H1 (cell line): ENCODE results near the gene TOP2A. TPM values are rescaled to one million over a fixed set of nuclear protein-coding genes. Genes with fewer than 3 reads are reported as not detected.
A peak's percentile ranks its signal among the peaks of the same experiment; 100 is the strongest.

Experiments
- CTCF ChIA-PET: fragments of 300-600 bp; sonication (Branson Sonifier 250); formaldehyde crosslinking; loops from one replicate; lab custom pipeline; 2021; ENCODE audit not compliant: partially characterized antibody; lab: Charles Lee
- POLR2A ChIA-PET: fragments of 300-600 bp; sonication (Branson Sonifier 250); formaldehyde crosslinking; loops from one replicate; lab custom pipeline; 2021; ENCODE audit warnings: inconsistent platforms; ENCODE audit not compliant: partially characterized antibody; lab: Charles Lee
- DNase-seq, 2 experiments: peaks; one replicate each; pipeline versions ENCODE4 v3.0.0 to v3.0.0-alpha.2; 2010 to 2022; ENCODE audit warnings: low spot score in 2 of 2, low read depth in 1 of 2, mixed read lengths in 1 of 2
- FAIRE-seq: peaks from 2 replicates; lab custom pipeline; 2011; peaks lifted over from hg19 to GRCh38; lab: Jason Lieb, UNC
- H2AFZ ChIP-seq: 2 replicates; pipeline ENCODE4 v1.8.1; 2012; ENCODE audit warnings: low read length, inconsistent platforms
- H2AK5ac ChIP-seq: 2 replicates; pipeline ENCODE4 v1.6.1; 2013; ENCODE audit warnings: low read depth, low read length
- H2BK120ac ChIP-seq: replicated peaks from 2 replicates; pipeline ENCODE3; 2013; ENCODE audit warnings: low read depth, low read length, inconsistent platforms
- H2BK12ac ChIP-seq: 2 replicates; pipeline ENCODE4 v1.6.1; 2013; ENCODE audit warnings: low read depth, low read length
- H2BK15ac ChIP-seq: 2 replicates; pipeline ENCODE4 v1.6.1; 2013; ENCODE audit warnings: low read length
- H2BK20ac ChIP-seq: 2 replicates; pipeline ENCODE4 v1.6.1; 2013; ENCODE audit warnings: low read length
- H2BK5ac ChIP-seq: 2 replicates; pipeline ENCODE4 v1.6.1; 2013; ENCODE audit warnings: low read depth, low read length
- H3K14ac ChIP-seq: 2 replicates; pipeline ENCODE4 v1.6.1; 2013; ENCODE audit warnings: inconsistent platforms; ENCODE audit not compliant: insufficient read length
- H3K18ac ChIP-seq: 2 replicates; pipeline ENCODE4 v1.6.1; 2013; ENCODE audit warnings: low read length; ENCODE audit errors: extremely low read depth
- H3K23ac ChIP-seq: 2 replicates; pipeline ENCODE4 v1.6.1; 2013; ENCODE audit warnings: inconsistent platforms; ENCODE audit not compliant: insufficient read length
- H3K23me2 ChIP-seq: 2 replicates; pipeline ENCODE4 v1.6.1; 2013; ENCODE audit warnings: low read depth, low read length
- H3K27ac ChIP-seq: 2 replicates; pipeline ENCODE4 v1.6.1; 2011; ENCODE audit warnings: low read depth, low read length, inconsistent platforms
- H3K27me3 ChIP-seq, 4 experiments: replicated peaks in 1 of 4; 1 replicate in 1 of 4; 2 replicates in 3 of 4; pipeline versions ENCODE4 v1.6.1 to v1.8.1; 2011 to 2013; ENCODE audit warnings: low read length in 3 of 4, mild to moderate bottlenecking in 3 of 4, inconsistent platforms in 2 of 4, mixed read lengths in 2 of 4, moderate library complexity in 1 of 4; ENCODE audit not compliant: control insufficient read depth in 3 of 4, insufficient read depth in 3 of 4; ENCODE audit errors: extremely low read depth in 1 of 4
- H3K36me3 ChIP-seq, 4 experiments: 2 replicates each; pipeline versions ENCODE4 v1.6.1 to v1.8.1; 2011 to 2013; ENCODE audit warnings: mild to moderate bottlenecking in 4 of 4, low read length in 3 of 4, moderate library complexity in 2 of 4, control low read depth in 1 of 4, inconsistent platforms in 1 of 4; ENCODE audit not compliant: insufficient read depth in 4 of 4, control insufficient read depth in 2 of 4
- H3K4ac ChIP-seq: replicated peaks from 2 replicates; pipeline ENCODE3; 2013; ENCODE audit warnings: low read length, low read depth, mixed read lengths, inconsistent platforms; ENCODE audit not compliant: insufficient read length
- H3K4me1 ChIP-seq, 4 experiments: replicated peaks in 1 of 4; 1 replicate in 1 of 4; 2 replicates in 3 of 4; pipeline versions ENCODE4 v1.6.1 to v1.8.1; 2011 to 2013; ENCODE audit warnings: low read length in 3 of 4, inconsistent platforms in 2 of 4, mixed read lengths in 1 of 4; ENCODE audit not compliant: insufficient read depth in 4 of 4, control insufficient read depth in 3 of 4
- H3K4me2 ChIP-seq, 2 experiments: 2 replicates each; pipeline versions ENCODE4 v1.6.1 to v1.8.1; 2011 to 2013; ENCODE audit warnings: low read depth in 2 of 2, low read length in 2 of 2, control low read depth in 1 of 2, inconsistent platforms in 1 of 2, mild to moderate bottlenecking in 1 of 2; ENCODE audit not compliant: insufficient read depth in 1 of 2
- H3K4me3 ChIP-seq, 4 experiments: fragments of 200-600, 300-600 bp in 1 of 4; sonication (generic), shearing (Covaris generic), sonication (Bioruptor Twin) in 1 of 4; 2 replicates each; pipeline versions ENCODE4 v1.5.1 to v1.8.1; 2011 to 2016; ENCODE audit warnings: low read length in 4 of 4, low read depth in 3 of 4, control low read depth in 2 of 4, inconsistent platforms in 2 of 4, mild to moderate bottlenecking in 2 of 4, mixed read lengths in 1 of 4, moderate library complexity in 1 of 4; ENCODE audit not compliant: insufficient read depth in 2 of 4; ENCODE audit errors: extremely low read depth in 1 of 4
- H3K56ac ChIP-seq: replicated peaks from 2 replicates; pipeline ENCODE3; 2013; ENCODE audit warnings: low read depth, mild to moderate bottlenecking, mixed read lengths, low read length, inconsistent platforms; ENCODE audit not compliant: insufficient read length
- H3K79me1 ChIP-seq: 2 replicates; pipeline ENCODE4 v1.6.1; 2013; ENCODE audit warnings: low read depth, low read length, control low read depth
- H3K79me2 ChIP-seq, 2 experiments: 2 replicates each; pipeline versions ENCODE4 v1.6.1 to v1.8.1; 2012 to 2013; ENCODE audit warnings: low read length in 2 of 2, mild to moderate bottlenecking in 2 of 2, inconsistent platforms in 1 of 2; ENCODE audit not compliant: insufficient read depth in 2 of 2, control insufficient read depth in 1 of 2
- H3K9ac ChIP-seq, 4 experiments: replicated peaks in 1 of 4; 1 replicate in 1 of 4; 2 replicates in 3 of 4; pipeline versions ENCODE4 v1.6.1 to v1.8.1; 2011 to 2013; ENCODE audit warnings: low read depth in 3 of 4, low read length in 3 of 4, control low read depth in 2 of 4, mild to moderate bottlenecking in 2 of 4, moderate library complexity in 2 of 4, inconsistent platforms in 1 of 4; ENCODE audit errors: extremely low read depth in 1 of 4
- H3K9me3 ChIP-seq, 2 experiments: 2 replicates each; pipeline versions ENCODE4 v1.6.1 to v1.8.1; 2012 to 2013; ENCODE audit warnings: mild to moderate bottlenecking in 2 of 2, moderate library complexity in 2 of 2, control low read depth in 1 of 2, inconsistent platforms in 1 of 2, low read depth in 1 of 2, low read length in 1 of 2, mixed read lengths in 1 of 2; ENCODE audit not compliant: insufficient read depth in 2 of 2
- H4K20me1 ChIP-seq, 2 experiments: replicated peaks in 1 of 2; 2 replicates each; pipeline versions ENCODE3 to v1.8.1; 2011 to 2013; ENCODE audit warnings: inconsistent platforms in 2 of 2, low read length in 2 of 2, mild to moderate bottlenecking in 1 of 2; ENCODE audit not compliant: insufficient read depth in 2 of 2, control insufficient read depth in 1 of 2
- H4K5ac ChIP-seq: 2 replicates; pipeline ENCODE4 v1.6.1; 2013; ENCODE audit warnings: low read length, low read depth, mixed read lengths, inconsistent platforms; ENCODE audit not compliant: insufficient read length
- H4K8ac ChIP-seq: 2 replicates; pipeline ENCODE4 v1.8.0; 2013; ENCODE audit warnings: mild to moderate bottlenecking, moderate library complexity, low read length, inconsistent platforms; ENCODE audit not compliant: insufficient read depth; ENCODE audit errors: extremely low read depth
- H4K91ac ChIP-seq: replicated peaks from 2 replicates; pipeline ENCODE3; 2013; ENCODE audit warnings: low read length, mixed read lengths, inconsistent platforms; ENCODE audit not compliant: insufficient read length
- BACH1 ChIP-seq: IDR thresholded peaks from 2 replicates; pipeline ENCODE4 v1.6.1; 2012; ENCODE audit warnings: low read length, improper control_type of control experiment
- CHD1 ChIP-seq: IDR thresholded peaks from 2 replicates; pipeline ENCODE4 v1.6.1; 2012; ENCODE audit warnings: low read depth, low read length, improper control_type of control experiment
- EP300 ChIP-seq, 2 experiments: IDR thresholded peaks; 1 replicate in 1 of 2; 2 replicates in 1 of 2; pipeline ENCODE4 v1.6.1; 2011 to 2012; ENCODE audit warnings: low read depth in 2 of 2, low read length in 2 of 2, mild to moderate bottlenecking in 2 of 2, borderline replicate concordance in 1 of 2, inconsistent platforms in 1 of 2, moderate library complexity in 1 of 2
- GTF2F1 ChIP-seq: IDR thresholded peaks from 2 replicates; pipeline ENCODE4 v1.6.1; 2012; ENCODE audit warnings: low read depth, low read length, improper control_type of control experiment, borderline replicate concordance
- RBBP5 ChIP-seq: IDR thresholded peaks from 2 replicates; pipeline ENCODE4 v1.7.1; 2012; ENCODE audit warnings: low read depth, mild to moderate bottlenecking, inconsistent platforms, low read length, moderate library complexity, borderline replicate concordance
- SP1 ChIP-seq: IDR thresholded peaks from 2 replicates; pipeline ENCODE4 v1.6.1; 2011; ENCODE audit warnings: low read depth, low read length
- TBP ChIP-seq: IDR thresholded peaks from 2 replicates; pipeline ENCODE4 v1.6.1; 2011; ENCODE audit warnings: low read depth, low read length, improper control_type of control experiment
- YY1 ChIP-seq: IDR thresholded peaks from 2 replicates; pipeline ENCODE4 v1.6.1; 2011; ENCODE audit warnings: low read depth, mild to moderate bottlenecking, low read length
- WGBS, 2 experiments: shearing (Covaris generic) in 1 of 2; methylation state at CpG; one replicate each; pipeline versions ENCODE4 v1.1.6 to v1.1.7; 2013 to 2015; ENCODE audit warnings: low lambda C conversion rate in 2 of 2, mixed read lengths in 2 of 2, inconsistent platforms in 1 of 2, low coverage in 1 of 2, missing lambda C conversion rate in 1 of 2; ENCODE audit not compliant: insufficient replicate concordance in 2 of 2, insufficient coverage in 1 of 2, insufficient read length in 1 of 2; ENCODE audit errors: extremely low coverage in 1 of 2, missing lambda C conversion rate in 1 of 2; 5-methylcytosine and 5-hydroxymethylcytosine counted together
- polyA plus RNA-seq, 7 experiments: library from polyadenylated mRNA; depleted of rRNA in 3 of 7; stranded (reverse) in 5 of 7; unstranded in 2 of 7; fragments of >200 nt in 5 of 7; fragments of 200-250 nt in 2 of 7; gene quantifications; 1 replicate in 5 of 7; 2 replicates in 1 of 7; 4 replicates in 1 of 7; pipeline versions ENCODE4 v1.2.1 to v1.2.3, GENCODE V29; 2011 to 2013; ENCODE audit warnings: missing spikeins in 2 of 7, mixed read lengths in 2 of 7
- total RNA-seq: library from RNA; stranded (reverse); fragmentation: NEBNext Ultra II Directional; extraction: Animal tissue kit (Norgen Biotek cat#: 25700); gene quantifications from 2 replicates; pipeline ENCODE4 v1.2.1, GENCODE V29; 2021
- TF ChIP-seq, protein P1 (sequence below): IDR thresholded peaks from 2 replicates; pipeline ENCODE4 v1.6.1; 2011; ENCODE audit warnings: low read depth, mild to moderate bottlenecking, low read length; ENCODE audit not compliant: insufficient read depth

TOP2A gene
- total and polyA plus RNA-seq, 2 of the 8 experiments (the other 6 are each of a cell fraction or from before 2014, with no cell fraction given), result 83.1 to 291 TPM

DNA sequence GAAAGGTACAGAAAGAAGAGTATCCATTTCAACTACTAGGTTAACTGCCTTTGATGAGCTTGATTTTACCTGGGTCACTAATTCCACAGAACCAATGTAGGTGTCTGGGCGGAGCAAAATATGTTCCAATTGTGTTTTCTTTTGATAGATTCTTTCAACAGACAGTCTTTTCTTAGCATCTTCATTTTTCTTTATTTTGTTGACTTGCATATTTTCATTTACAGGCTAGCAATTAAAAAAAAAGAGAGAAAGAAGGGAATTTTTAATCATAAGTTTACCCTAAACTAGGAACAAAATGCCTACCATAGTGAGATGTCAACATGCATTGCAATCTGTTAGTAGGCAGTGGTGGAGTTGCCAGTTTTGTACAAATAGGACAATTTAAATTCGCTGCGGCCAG, 1.0 kb downstream of the TOP2A start:
- Histone ChIP-seq H2BK120ac (no peak overlapping the region), H3K18ac (no peak overlapping the region), H3K27ac (no peak overlapping the region), H3K27me3 (no peaks in the 10 kb centered on the region), H2AK5ac (no peak overlapping the region), H3K56ac (no peak overlapping the region), H3K4ac (no peak overlapping the region), H3K4me1 (peaks cover 0 to 7% (median 4%) of the 10 kb centered on the region in 4 experiments; a peak in 6 of 7 replicates), H3K4me3 (peak overlapping the region; percentile 81 to 97 (median 95)), H2BK12ac (no peak overlapping the region), H2BK20ac (no peak overlapping the region), H3K4me2 (peak overlapping the region; percentile 80 to 83), H3K9me3 (no peaks in the 10 kb centered on the region), H3K9ac (peak overlapping the region in 2 of 4 experiments; percentile 72 to 84; a peak in 2 of 7 replicates), H2BK15ac (no peak overlapping the region), H3K14ac (no peak overlapping the region), H4K8ac (no peak overlapping the region), H3K23ac (no peak overlapping the region), H2AFZ (no peak overlapping the region), H3K79me2 (peaks cover 0 to 31% of the 10 kb centered on the region in 2 experiments; a peak in 2 of 4 replicates), H2BK5ac (no peak overlapping the region), H3K79me1 (no peaks in the 10 kb centered on the region), H4K91ac (no peak overlapping the region), H4K5ac (no peak overlapping the region), H3K36me3 (peaks cover 6 to 47% (median 31%) of the 10 kb centered on the region in 4 experiments), H4K20me1 (peaks cover 3 to 5% of the 10 kb centered on the region in 2 experiments), H3K23me2 (peaks cover 5% of the 10 kb centered on the region)
- POLR2A ChIA-PET, result interaction anchor here (0.8 to 2.4 kb wide), 5 partner anchors 10 to 51 kb away, joined by 3 to 11 read pairs (median 5); partner anchors contain the start of gene IGFBP4
- CTCF ChIA-PET, result interaction anchor here (0.6 to 5.8 kb wide), 21 partner anchors 9 to 143 kb away, joined by 3 to 32 read pairs (median 5); partner anchors contain the start of gene TNS4
- 32% methylated on average over 3 of the region's 3 CpGs; no CpG with 5 or more reads in 1 of the 2 experiments for WGBS, 2 experiments
- no peak for FAIRE-seq
- no peak for DNase-seq
- TF ChIP-seq YY1 (no peak), GTF2F1 (no peak), RBBP5 (no peak), SP1 (no peak), CHD1 (no peak), TBP (no peak), EP300 (IDR thresholded peaks at IDR 0.05; ENCODE audit: borderline replicate concordance in 1 of 2, low read depth in 2 of 2, low read length in 2 of 2) (no peak), BACH1 (no peak)
- TF ChIP-seq, protein P1, sequence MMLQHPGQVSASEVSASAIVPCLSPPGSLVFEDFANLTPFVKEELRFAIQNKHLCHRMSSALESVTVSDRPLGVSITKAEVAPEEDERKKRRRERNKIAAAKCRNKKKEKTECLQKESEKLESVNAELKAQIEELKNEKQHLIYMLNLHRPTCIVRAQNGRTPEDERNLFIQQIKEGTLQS, result no peak
